ENCODE data around the gene PRSS48. TPM values are rescaled to one million over a fixed set of nuclear protein-coding genes. Genes with fewer than 3 reads are reported as not detected.

PRSS48 gene
- polyA plus RNA-seq, 4 donors, result not detected

Other genes with a start within 250 kb of the PRSS48 start
- 1,000 to 10,000 TPM; 3,840 to 4,571 (median 4,234) TPM for gene RPS3A, start 177.5 kb upstream of the PRSS48 start, polyA plus RNA-seq (ENCODE audit: insufficient read length in 4 of 4)
- gene SH3D19, start 48.4 kb downstream of the PRSS48 start, polyA plus RNA-seq (ENCODE audit: insufficient read length in 4 of 4), result 10 to 100 TPM; 26.6 to 34.9 (median 31.9) TPM
- gene FHIP1A, start 132.0 kb downstream of the PRSS48 start, polyA plus RNA-seq (ENCODE audit: insufficient read length in 4 of 4), result 1 to 10 TPM; 2.9 to 7.1 (median 5.5) TPM